ENCODE measurements around the gene KLHL8. TPM values are rescaled to one million over a fixed set of nuclear protein-coding genes. Genes with fewer than 3 reads are reported as not detected.

KLHL8 gene
- total and polyA plus RNA-seq, 9 donors: 7.9 to 13.9 (median 11.2) TPM

GRCh38 chr4:87251106-87251505, 30.7 kb upstream of the KLHL8 start:
- H3K9me3 ChIP-seq (replicated peaks; ENCODE audit: control insufficient read depth, low read depth, low read length): no peaks in the 10 kb centered on the region
- H3K4me3 ChIP-seq (ENCODE audit: low read length): no peak overlapping the region
- peak; percentile 51 for DNase-seq
- 55% methylated on average over 4 of the region's 6 CpGs for WGBS (ENCODE audit: insufficient coverage)
- no peak overlapping the region for H3K27ac ChIP-seq (ENCODE audit: low read length)
- no peaks in the 10 kb centered on the region for H3K36me3 ChIP-seq (ENCODE audit: control insufficient read depth, insufficient read depth, low read length)
- no peaks in the 10 kb centered on the region for H3K27me3 ChIP-seq (ENCODE audit: control insufficient read depth, insufficient read depth, low read length)
- no peaks in the 10 kb centered on the region for H3K4me1 ChIP-seq (ENCODE audit: control insufficient read depth, insufficient read depth, low read length)

- H3K9me3 ChIP-seq (replicated peaks; ENCODE audit: control insufficient read depth, low read depth, low read length): no peaks in the 10 kb centered on the region
- DNase-seq: no peak
- no peaks in the 10 kb centered on the region for H3K36me3 ChIP-seq (ENCODE audit: control insufficient read depth, insufficient read depth, low read length)
- H3K4me1 ChIP-seq (ENCODE audit: control insufficient read depth, insufficient read depth, low read length): no peaks in the 10 kb centered on the region
- no CpG with 5 or more reads among the region's 5 CpGs for WGBS (ENCODE audit: insufficient coverage)
- H3K4me3 ChIP-seq (ENCODE audit: low read length): no peak overlapping the region
- no peak overlapping the region for H3K27ac ChIP-seq (ENCODE audit: low read length)
- no peaks in the 10 kb centered on the region for H3K27me3 ChIP-seq (ENCODE audit: control insufficient read depth, insufficient read depth, low read length)
These were observed 29.9 kb upstream of the KLHL8 start for GRCh38 chr4:87250294-87250693.

GRCh38 chr4:87249332-87250019, 29.1 kb upstream of the KLHL8 start:
- no peak for DNase-seq
- Histone ChIP-seq H3K9me3 (replicated peaks; ENCODE audit: control insufficient read depth, low read depth, low read length) (no peaks in the 10 kb centered on the region), H3K4me3 (ENCODE audit: low read length) (no peak overlapping the region), H3K27ac (ENCODE audit: low read length) (no peak overlapping the region), H3K27me3 (ENCODE audit: control insufficient read depth, insufficient read depth, low read length) (no peaks in the 10 kb centered on the region), H3K36me3 (ENCODE audit: control insufficient read depth, insufficient read depth, low read length) (no peaks in the 10 kb centered on the region), H3K4me1 (ENCODE audit: control insufficient read depth, insufficient read depth, low read length) (no peaks in the 10 kb centered on the region)
- WGBS (ENCODE audit: insufficient coverage): no CpG with 5 or more reads among the region's 2 CpGs

- Histone ChIP-seq H3K4me1 (ENCODE audit: control insufficient read depth, insufficient read depth, low read length) (no peaks in the 10 kb centered on the region), H3K27ac (ENCODE audit: low read length) (no peak overlapping the region), H3K9me3 (replicated peaks; ENCODE audit: control insufficient read depth, low read depth, low read length) (peaks cover 18% of the 10 kb centered on the region), H3K27me3 (ENCODE audit: control insufficient read depth, insufficient read depth, low read length) (no peaks in the 10 kb centered on the region), H3K4me3 (ENCODE audit: low read length) (no peak overlapping the region), H3K36me3 (ENCODE audit: control insufficient read depth, insufficient read depth, low read length) (no peaks in the 10 kb centered on the region)
- WGBS (ENCODE audit: insufficient coverage): 100% methylated on average over 1 of the region's 2 CpGs
- DNase-seq: no peak
These were observed 23.1 kb upstream of the KLHL8 start for GRCh38 chr4:87243426-87244053.

- no peak overlapping the region for H3K4me3 ChIP-seq (ENCODE audit: low read length)
- no peak for DNase-seq
- WGBS (ENCODE audit: insufficient coverage): no CpG with 5 or more reads among the region's 1 CpG
- H3K27me3 ChIP-seq (ENCODE audit: control insufficient read depth, insufficient read depth, low read length): no peaks in the 10 kb centered on the region
- no peak overlapping the region for H3K27ac ChIP-seq (ENCODE audit: low read length)
- H3K4me1 ChIP-seq (ENCODE audit: control insufficient read depth, insufficient read depth, low read length): no peaks in the 10 kb centered on the region
- H3K9me3 ChIP-seq (replicated peaks; ENCODE audit: control insufficient read depth, low read depth, low read length): peaks cover 18% of the 10 kb centered on the region
- no peaks in the 10 kb centered on the region for H3K36me3 ChIP-seq (ENCODE audit: control insufficient read depth, insufficient read depth, low read length)
These were observed 20.9 kb upstream of the KLHL8 start for GRCh38 chr4:87241336-87241735.

- H3K27me3 ChIP-seq (ENCODE audit: control insufficient read depth, insufficient read depth, low read length): no peaks in the 10 kb centered on the region
- H3K4me1 ChIP-seq (ENCODE audit: control insufficient read depth, insufficient read depth, low read length): no peaks in the 10 kb centered on the region
- peaks cover 18% of the 10 kb centered on the region for H3K9me3 ChIP-seq (replicated peaks; ENCODE audit: control insufficient read depth, low read depth, low read length)
- H3K4me3 ChIP-seq (ENCODE audit: low read length): no peak overlapping the region
- no peak for DNase-seq
- H3K36me3 ChIP-seq (ENCODE audit: control insufficient read depth, insufficient read depth, low read length): no peaks in the 10 kb centered on the region
- no peak overlapping the region for H3K27ac ChIP-seq (ENCODE audit: low read length)
- no CpG with 5 or more reads among the region's 1 CpG for WGBS (ENCODE audit: insufficient coverage)
These were observed 19.9 kb upstream of the KLHL8 start for GRCh38 chr4:87240341-87240740.

GRCh38 chr4:87239821-87240220, 19.4 kb upstream of the KLHL8 start:
- Histone ChIP-seq H3K4me1 (ENCODE audit: control insufficient read depth, insufficient read depth, low read length) (no peaks in the 10 kb centered on the region), H3K27ac (ENCODE audit: low read length) (no peak overlapping the region), H3K9me3 (replicated peaks; ENCODE audit: control insufficient read depth, low read depth, low read length) (peaks cover 18% of the 10 kb centered on the region), H3K4me3 (ENCODE audit: low read length) (no peak overlapping the region), H3K27me3 (ENCODE audit: control insufficient read depth, insufficient read depth, low read length) (no peaks in the 10 kb centered on the region), H3K36me3 (ENCODE audit: control insufficient read depth, insufficient read depth, low read length) (no peaks in the 10 kb centered on the region)
- no peak for DNase-seq

- no peak overlapping the region for H3K27ac ChIP-seq (ENCODE audit: low read length)
- H3K9me3 ChIP-seq (replicated peaks; ENCODE audit: control insufficient read depth, low read depth, low read length): peaks cover 18% of the 10 kb centered on the region
- no peak overlapping the region for H3K4me3 ChIP-seq (ENCODE audit: low read length)
- no peaks in the 10 kb centered on the region for H3K36me3 ChIP-seq (ENCODE audit: control insufficient read depth, insufficient read depth, low read length)
- no peaks in the 10 kb centered on the region for H3K4me1 ChIP-seq (ENCODE audit: control insufficient read depth, insufficient read depth, low read length)
- no peaks in the 10 kb centered on the region for H3K27me3 ChIP-seq (ENCODE audit: control insufficient read depth, insufficient read depth, low read length)
- no peak for DNase-seq
- 72% methylated on average over 2 of the region's 5 CpGs for WGBS (ENCODE audit: insufficient coverage)
These were observed 18.8 kb upstream of the KLHL8 start for GRCh38 chr4:87239194-87239593.

- no peaks in the 10 kb centered on the region for H3K27me3 ChIP-seq (ENCODE audit: control insufficient read depth, insufficient read depth, low read length)
- WGBS (ENCODE audit: insufficient coverage): no CpG with 5 or more reads among the region's 9 CpGs
- peak; percentile 32 for DNase-seq
- H3K27ac ChIP-seq (ENCODE audit: low read length): no peak overlapping the region
- H3K9me3 ChIP-seq (replicated peaks; ENCODE audit: control insufficient read depth, low read depth, low read length): peaks cover 1% of the 10 kb centered on the region
- H3K4me3 ChIP-seq (ENCODE audit: low read length): no peak overlapping the region
- H3K36me3 ChIP-seq (ENCODE audit: control insufficient read depth, insufficient read depth, low read length): no peaks in the 10 kb centered on the region
- H3K4me1 ChIP-seq (ENCODE audit: control insufficient read depth, insufficient read depth, low read length): no peaks in the 10 kb centered on the region
These were observed 16.4 kb upstream of the KLHL8 start for GRCh38 chr4:87236861-87237260.

GRCh38 chr4:87235020-87235671, 14.7 kb upstream of the KLHL8 start:
- Histone ChIP-seq H3K27ac (ENCODE audit: low read length) (no peak overlapping the region), H3K27me3 (ENCODE audit: control insufficient read depth, insufficient read depth, low read length) (no peaks in the 10 kb centered on the region)
- WGBS (ENCODE audit: insufficient coverage): no CpG with 5 or more reads among the region's 4 CpGs

More at GRCh38 chr4:87235020-87235671, 14.7 kb upstream of the KLHL8 start:
- no peaks in the 10 kb centered on the region for H3K36me3 ChIP-seq (ENCODE audit: control insufficient read depth, insufficient read depth, low read length)
- no peaks in the 10 kb centered on the region for H3K9me3 ChIP-seq (replicated peaks; ENCODE audit: control insufficient read depth, low read depth, low read length)
- no peaks in the 10 kb centered on the region for H3K4me1 ChIP-seq (ENCODE audit: control insufficient read depth, insufficient read depth, low read length)
- no peak for DNase-seq
- peak overlapping the region; percentile 31 for H3K4me3 ChIP-seq (ENCODE audit: low read length)

Measured in muscle of leg (tissue), 11 donors.